ENCODE data around the gene SCML1. TPM values are rescaled to one million over a fixed set of nuclear protein-coding genes. Genes with fewer than 3 reads are reported as not detected.
A peak's percentile ranks its signal among the peaks of the same experiment; 100 is the strongest.

Gene SCML1
- polyA plus RNA-seq (2013, experiment 1 of 4) = 11.9 TPM
- 9.8 TPM for polyA plus RNA-seq (2013, experiment 2 of 4)
- polyA plus RNA-seq (2013, experiment 3 of 4) = 10.7 TPM
- polyA plus RNA-seq (2013, experiment 4 of 4) = 10.1 TPM

GRCh38 chrX:17736856-17737709, at the start of gene SCML1:
Gene SCML1 (plus strand): TSS chrX:17737493. CDS start chrX:17744187, 6,694 bp downstream.
- 1% methylated on average over 55 to 64 of the region's 67 CpGs for WGBS, 2 experiments
- Histone ChIP-seq H3K27me3 (ENCODE audit: control insufficient read depth, insufficient read depth, low read length, poor library complexity, severe bottlenecking) (peaks cover 8% of the 10 kb centered on the region), H3K36me3 (ENCODE audit: control insufficient read depth, insufficient read depth, low read length) (no peaks in the 10 kb centered on the region), H3K27ac (ENCODE audit: insufficient read depth, low read depth, low read length, poor library complexity, severe bottlenecking) (peak within 1 kb of the TSS; percentile 44), H3K4me3 (ENCODE audit: insufficient read depth, low read depth, low read length) (peak within 1 kb of the TSS; percentile 53), H3K4me1 (ENCODE audit: control insufficient read depth, insufficient read depth, low read length) (no peaks in the 10 kb centered on the region), H3K9me3 (ENCODE audit: control insufficient read depth, low read length) (no peaks in the 10 kb centered on the region)

- H3K27me3 ChIP-seq (ENCODE audit: control insufficient read depth, insufficient read depth, low read length, poor library complexity, severe bottlenecking) = no peaks in the 10 kb centered on the region
- no peak overlapping the region for H3K4me3 ChIP-seq (ENCODE audit: insufficient read depth, low read depth, low read length)
- no peaks in the 10 kb centered on the region for H3K4me1 ChIP-seq (ENCODE audit: control insufficient read depth, insufficient read depth, low read length)
- no peaks in the 10 kb centered on the region for H3K36me3 ChIP-seq (ENCODE audit: control insufficient read depth, insufficient read depth, low read length)
- no peak overlapping the region for H3K27ac ChIP-seq (ENCODE audit: insufficient read depth, low read depth, low read length, poor library complexity, severe bottlenecking)
- H3K9me3 ChIP-seq (ENCODE audit: control insufficient read depth, low read length) = no peaks in the 10 kb centered on the region
- 93 to 96% methylated on average over 13 of the region's 14 CpGs for WGBS, 2 experiments
Observed at GRCh38 chrX:17687648-17688047, 49.6 kb upstream of the SCML1 start.

DNA sequence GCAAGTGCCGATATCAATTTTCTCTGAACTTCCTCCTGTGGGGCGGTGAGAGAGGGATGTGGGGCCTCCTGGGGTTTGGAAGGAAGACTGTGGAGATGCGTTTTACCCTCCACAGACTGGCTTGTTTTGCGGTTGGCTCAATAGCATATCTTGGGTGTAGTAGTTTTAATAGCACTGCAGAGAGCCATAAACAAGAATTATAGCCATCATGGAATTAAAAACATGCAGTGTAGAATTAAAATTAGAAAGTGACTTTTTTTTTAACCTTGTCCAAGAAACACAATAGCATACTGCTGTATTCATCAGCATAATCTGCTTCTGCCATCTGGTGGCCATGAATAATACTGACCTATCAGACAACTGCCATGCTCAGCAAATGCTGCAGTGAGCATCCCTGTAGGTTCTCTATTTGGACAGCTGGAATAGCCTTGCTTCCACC, 47.3 kb upstream of the SCML1 start:
- no peaks in the 10 kb centered on the region for H3K27me3 ChIP-seq (ENCODE audit: control insufficient read depth, insufficient read depth, low read length, poor library complexity, severe bottlenecking)
- H3K4me1 ChIP-seq (ENCODE audit: control insufficient read depth, insufficient read depth, low read length) = no peaks in the 10 kb centered on the region
- H3K36me3 ChIP-seq (ENCODE audit: control insufficient read depth, insufficient read depth, low read length) = no peaks in the 10 kb centered on the region
- no peak overlapping the region for H3K27ac ChIP-seq (ENCODE audit: insufficient read depth, low read depth, low read length, poor library complexity, severe bottlenecking)
- 42 to 52% methylated on average over 3 to 4 of the region's 4 CpGs for WGBS, 2 experiments
- no peak overlapping the region for H3K4me3 ChIP-seq (ENCODE audit: insufficient read depth, low read depth, low read length)
- no peaks in the 10 kb centered on the region for H3K9me3 ChIP-seq (ENCODE audit: control insufficient read depth, low read length)

- Histone ChIP-seq H3K27ac (ENCODE audit: insufficient read depth, low read depth, low read length, poor library complexity, severe bottlenecking) (no peak overlapping the region), H3K36me3 (ENCODE audit: control insufficient read depth, insufficient read depth, low read length) (no peaks in the 10 kb centered on the region), H3K4me1 (ENCODE audit: control insufficient read depth, insufficient read depth, low read length) (no peaks in the 10 kb centered on the region), H3K27me3 (ENCODE audit: control insufficient read depth, insufficient read depth, low read length, poor library complexity, severe bottlenecking) (no peaks in the 10 kb centered on the region), H3K4me3 (ENCODE audit: insufficient read depth, low read depth, low read length) (no peak overlapping the region), H3K9me3 (ENCODE audit: control insufficient read depth, low read length) (no peaks in the 10 kb centered on the region)
- WGBS, 2 experiments = 62 to 76% methylated on average over 4 to 5 of the region's 5 CpGs
Observed at GRCh38 chrX:17692709-17693346, 44.5 kb upstream of the SCML1 start.

GRCh38 chrX:17697191-17697590, 40.1 kb upstream of the SCML1 start:
- H3K27ac ChIP-seq (ENCODE audit: insufficient read depth, low read depth, low read length, poor library complexity, severe bottlenecking) = no peak overlapping the region
- no peaks in the 10 kb centered on the region for H3K27me3 ChIP-seq (ENCODE audit: control insufficient read depth, insufficient read depth, low read length, poor library complexity, severe bottlenecking)
- no peaks in the 10 kb centered on the region for H3K4me1 ChIP-seq (ENCODE audit: control insufficient read depth, insufficient read depth, low read length)
- no peaks in the 10 kb centered on the region for H3K9me3 ChIP-seq (ENCODE audit: control insufficient read depth, low read length)
- WGBS, 2 experiments = 50 to 100% methylated on average over 1 of the region's 1 CpG
- no peaks in the 10 kb centered on the region for H3K36me3 ChIP-seq (ENCODE audit: control insufficient read depth, insufficient read depth, low read length)
- H3K4me3 ChIP-seq (ENCODE audit: insufficient read depth, low read depth, low read length) = no peak overlapping the region

DNA sequence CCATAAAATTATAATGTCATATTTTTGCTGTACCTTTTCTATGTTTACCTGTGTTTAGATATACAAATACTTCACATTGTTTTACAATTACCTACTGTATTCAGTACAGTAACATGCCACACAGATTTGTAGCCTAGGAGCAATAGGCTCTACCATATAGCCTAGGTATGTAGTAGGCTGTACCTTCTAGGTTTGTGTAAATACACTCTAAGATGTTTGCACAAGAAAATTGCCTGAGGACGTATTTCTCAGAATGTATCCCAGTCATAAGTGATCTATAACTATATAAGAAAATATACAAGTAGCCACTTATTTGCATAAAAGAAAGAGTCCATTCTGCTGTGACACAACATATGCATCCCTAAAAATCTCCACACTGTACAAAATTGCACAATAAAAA, 36.3 kb upstream of the SCML1 start:
- no peak overlapping the region for H3K4me3 ChIP-seq (ENCODE audit: insufficient read depth, low read depth, low read length)
- no peak overlapping the region for H3K27ac ChIP-seq (ENCODE audit: insufficient read depth, low read depth, low read length, poor library complexity, severe bottlenecking)
- H3K36me3 ChIP-seq (ENCODE audit: control insufficient read depth, insufficient read depth, low read length) = no peaks in the 10 kb centered on the region
- H3K4me1 ChIP-seq (ENCODE audit: control insufficient read depth, insufficient read depth, low read length) = no peaks in the 10 kb centered on the region
- no CpG with 5 or more reads among the region's 1 CpG for WGBS, 2 experiments
- H3K27me3 ChIP-seq (ENCODE audit: control insufficient read depth, insufficient read depth, low read length, poor library complexity, severe bottlenecking) = no peaks in the 10 kb centered on the region
- no peaks in the 10 kb centered on the region for H3K9me3 ChIP-seq (ENCODE audit: control insufficient read depth, low read length)

DNA sequence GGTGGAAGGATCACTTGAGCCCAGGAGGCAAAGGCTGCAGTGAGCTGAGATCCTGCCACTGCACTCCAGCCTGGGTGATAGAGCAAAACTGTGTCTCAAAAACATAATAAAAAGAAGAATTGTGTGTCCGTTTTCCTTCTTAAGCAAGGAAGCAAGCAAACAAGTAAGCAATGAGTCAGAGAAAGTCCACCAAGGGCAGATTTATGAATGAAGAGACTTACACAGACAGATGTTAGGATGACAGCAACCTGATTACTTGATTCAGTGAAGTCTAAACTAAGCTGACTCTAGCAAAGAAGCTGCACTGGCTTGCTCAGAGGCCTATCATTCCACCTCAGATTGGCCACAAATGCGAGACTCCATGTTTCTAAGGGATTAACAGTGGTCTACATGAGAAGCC, 34.1 kb upstream of the SCML1 start:
- no peaks in the 10 kb centered on the region for H3K27me3 ChIP-seq (ENCODE audit: control insufficient read depth, insufficient read depth, low read length, poor library complexity, severe bottlenecking)
- no peak overlapping the region for H3K4me3 ChIP-seq (ENCODE audit: insufficient read depth, low read depth, low read length)
- WGBS, 2 experiments = 86 to 91% methylated on average over 2 of the region's 2 CpGs
- H3K27ac ChIP-seq (ENCODE audit: insufficient read depth, low read depth, low read length, poor library complexity, severe bottlenecking) = no peak overlapping the region
- H3K9me3 ChIP-seq (ENCODE audit: control insufficient read depth, low read length) = no peaks in the 10 kb centered on the region
- no peaks in the 10 kb centered on the region for H3K36me3 ChIP-seq (ENCODE audit: control insufficient read depth, insufficient read depth, low read length)
- H3K4me1 ChIP-seq (ENCODE audit: control insufficient read depth, insufficient read depth, low read length) = no peaks in the 10 kb centered on the region

DNA sequence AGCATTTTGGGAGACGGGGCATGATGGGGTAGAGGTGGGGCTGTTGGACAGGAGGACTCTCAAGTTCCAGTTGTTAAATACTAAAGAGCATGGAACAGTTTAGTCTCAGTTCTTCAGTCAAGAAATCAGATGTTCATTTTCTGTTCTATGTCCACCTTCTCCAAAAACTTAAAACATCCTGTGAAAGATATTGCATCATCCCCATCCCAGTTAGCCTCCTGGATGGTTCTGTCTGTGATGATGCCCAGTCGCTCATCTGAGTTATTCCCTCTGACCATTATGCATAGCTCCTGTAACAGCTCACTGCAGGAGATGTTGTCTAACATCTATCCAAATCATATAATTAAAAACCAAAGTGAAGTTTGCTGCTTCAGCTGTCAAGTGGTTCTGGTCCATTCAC, 32.1 kb upstream of the SCML1 start:
- Histone ChIP-seq H3K4me3 (ENCODE audit: insufficient read depth, low read depth, low read length) (no peak overlapping the region), H3K27me3 (ENCODE audit: control insufficient read depth, insufficient read depth, low read length, poor library complexity, severe bottlenecking) (no peaks in the 10 kb centered on the region), H3K4me1 (ENCODE audit: control insufficient read depth, insufficient read depth, low read length) (no peaks in the 10 kb centered on the region), H3K9me3 (ENCODE audit: control insufficient read depth, low read length) (no peaks in the 10 kb centered on the region), H3K36me3 (ENCODE audit: control insufficient read depth, insufficient read depth, low read length) (no peaks in the 10 kb centered on the region), H3K27ac (ENCODE audit: insufficient read depth, low read depth, low read length, poor library complexity, severe bottlenecking) (no peak overlapping the region)
- 90 to 95% methylated on average over 2 of the region's 2 CpGs for WGBS, 2 experiments

- Histone ChIP-seq H3K4me3 (ENCODE audit: insufficient read depth, low read depth, low read length) (no peak overlapping the region), H3K27ac (ENCODE audit: insufficient read depth, low read depth, low read length, poor library complexity, severe bottlenecking) (no peak overlapping the region), H3K27me3 (ENCODE audit: control insufficient read depth, insufficient read depth, low read length, poor library complexity, severe bottlenecking) (no peaks in the 10 kb centered on the region), H3K4me1 (ENCODE audit: control insufficient read depth, insufficient read depth, low read length) (no peaks in the 10 kb centered on the region), H3K36me3 (ENCODE audit: control insufficient read depth, insufficient read depth, low read length) (no peaks in the 10 kb centered on the region), H3K9me3 (ENCODE audit: control insufficient read depth, low read length) (no peaks in the 10 kb centered on the region)
- WGBS, 2 experiments = 94 to 97% methylated on average over 4 of the region's 4 CpGs
Observed at GRCh38 chrX:17706676-17707075, 30.6 kb upstream of the SCML1 start.

DNA sequence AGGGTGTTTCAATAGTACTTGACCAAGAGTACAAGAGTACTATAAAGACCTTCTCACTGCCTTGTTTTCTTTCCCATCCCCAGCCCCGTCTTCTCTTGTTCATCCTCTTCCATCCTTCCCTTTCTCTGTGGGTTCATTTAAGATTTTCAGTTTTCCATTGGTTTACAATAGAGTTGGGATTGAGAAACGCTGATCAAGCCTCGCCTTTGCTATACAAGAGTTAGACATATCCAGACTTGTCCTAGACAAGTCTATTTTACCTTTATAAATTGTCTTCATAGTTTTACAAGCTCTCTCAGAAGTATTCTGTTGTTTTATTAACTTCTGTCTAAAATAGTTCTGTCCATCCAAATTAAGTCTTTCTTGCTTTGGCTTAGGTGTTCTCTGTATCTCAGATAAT, 29.6 kb upstream of the SCML1 start:
- Histone ChIP-seq H3K9me3 (ENCODE audit: control insufficient read depth, low read length) (no peaks in the 10 kb centered on the region), H3K36me3 (ENCODE audit: control insufficient read depth, insufficient read depth, low read length) (no peaks in the 10 kb centered on the region), H3K4me3 (ENCODE audit: insufficient read depth, low read depth, low read length) (no peak overlapping the region), H3K27me3 (ENCODE audit: control insufficient read depth, insufficient read depth, low read length, poor library complexity, severe bottlenecking) (no peaks in the 10 kb centered on the region), H3K4me1 (ENCODE audit: control insufficient read depth, insufficient read depth, low read length) (no peaks in the 10 kb centered on the region), H3K27ac (ENCODE audit: insufficient read depth, low read depth, low read length, poor library complexity, severe bottlenecking) (no peak overlapping the region)
- WGBS, 2 experiments = 80 to 100% methylated on average over 1 of the region's 3 CpGs

Measured in ectodermal cell (in vitro differentiated cells).